ENCODE measurements around the gene PCBP1.
"Not testable (repeated sequence)": the region's sequence is repeated elsewhere in the genome, so short reads cannot be mapped to it uniquely, and the experiment has no call there.

PCBP1 gene

DNA sequence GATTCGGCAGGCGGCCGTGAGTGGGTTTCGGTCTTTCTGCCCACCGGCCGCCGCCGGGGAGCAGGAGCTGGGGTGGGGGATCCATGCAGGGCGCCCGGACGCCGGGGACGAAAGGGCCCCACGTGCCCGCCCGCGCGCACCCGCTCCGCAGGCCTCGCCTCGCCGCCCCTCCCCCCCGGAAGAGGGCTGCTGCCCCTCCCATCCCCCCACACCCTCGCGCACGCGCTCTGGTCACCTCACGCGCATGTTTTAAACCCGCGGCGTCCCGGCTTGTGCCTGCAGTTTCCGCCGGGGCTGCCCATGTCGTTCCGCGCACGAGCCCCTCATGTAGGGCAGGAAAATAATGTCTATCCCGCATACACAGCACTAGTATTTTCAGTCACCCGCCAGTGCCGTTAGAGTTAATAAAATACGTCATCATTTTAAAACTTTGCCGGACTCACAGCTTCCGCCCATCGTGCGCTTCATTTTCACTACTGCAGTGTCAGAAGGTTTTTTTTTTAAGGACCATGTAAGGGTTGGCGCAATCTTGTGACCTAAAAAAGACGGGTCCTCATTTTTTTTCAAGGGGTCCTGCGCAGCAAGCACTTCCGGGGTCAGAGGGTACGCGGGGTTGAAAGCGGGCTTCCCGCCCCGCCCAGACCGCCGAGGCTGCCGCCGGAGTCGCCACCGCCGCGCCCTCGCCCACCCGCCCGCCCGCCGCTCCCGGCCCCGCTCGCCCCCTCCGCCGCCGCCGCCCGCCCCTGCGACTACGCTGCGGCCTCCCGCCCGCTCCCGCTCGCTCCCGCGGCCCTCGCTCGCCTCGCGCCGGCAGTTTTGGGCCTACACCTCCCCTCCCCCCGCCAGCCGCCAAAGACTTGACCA lies at the start of gene PCBP1:
TSS of gene PCBP1 (plus strand) at position 640 of the 864 bp plus-strand sequence. CDS start 267 bp downstream, outside the sequence.
- peak; percentile 95 for DNase-seq (ENCODE audit: low spot score)

GRCh38 chr2:70039366-70039765 lies 47.9 kb upstream of the PCBP1 start:
- DNase-seq (ENCODE audit: low spot score) = no peak

GRCh38 chr2:70041663-70042062 lies 45.6 kb upstream of the PCBP1 start:
- DNase-seq (ENCODE audit: low spot score) = no peak

- DNase-seq (ENCODE audit: low spot score) = no peak
Observed at GRCh38 chr2:70042246-70042645, 45.0 kb upstream of the PCBP1 start.

GRCh38 chr2:70043252-70043875 lies 43.9 kb upstream of the PCBP1 start:
- DNase-seq (ENCODE audit: low spot score) = no peak

DNA sequence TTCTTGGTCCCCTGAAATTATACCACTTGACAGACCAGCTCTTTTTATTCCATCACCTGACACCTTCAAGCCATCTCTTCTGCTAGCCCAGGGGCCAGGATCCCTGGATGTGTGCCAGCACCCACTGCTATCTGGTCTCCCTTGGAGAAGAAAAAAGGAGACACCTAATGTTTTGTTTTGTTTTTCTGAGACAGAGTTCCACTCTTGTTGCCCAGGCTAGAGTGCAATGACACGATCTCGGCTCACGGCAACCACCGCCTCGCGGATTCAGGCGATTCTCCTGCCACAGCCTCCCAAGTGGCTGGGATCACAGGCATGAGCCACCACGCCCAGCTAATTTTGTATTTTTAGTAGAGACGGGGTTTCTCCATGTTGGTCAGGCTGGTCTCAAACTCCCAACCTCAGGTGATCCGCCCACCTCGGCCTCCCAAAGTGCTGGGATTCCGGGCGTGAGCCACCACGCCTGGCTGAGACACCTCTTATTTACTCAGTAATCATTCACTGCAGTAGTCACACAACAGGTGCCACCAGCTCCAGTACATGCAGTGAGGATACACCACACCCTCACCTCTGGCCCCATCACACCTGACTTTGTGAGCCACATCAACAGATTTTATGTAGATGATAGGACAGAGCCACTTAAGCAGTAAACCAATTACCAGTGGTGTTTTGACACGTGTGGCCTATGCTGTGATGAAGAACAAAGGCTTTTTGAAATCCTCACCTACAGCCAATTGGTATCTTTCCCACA lies 42.8 kb upstream of the PCBP1 start:
- DNase-seq (ENCODE audit: low spot score) = no peak

DNA sequence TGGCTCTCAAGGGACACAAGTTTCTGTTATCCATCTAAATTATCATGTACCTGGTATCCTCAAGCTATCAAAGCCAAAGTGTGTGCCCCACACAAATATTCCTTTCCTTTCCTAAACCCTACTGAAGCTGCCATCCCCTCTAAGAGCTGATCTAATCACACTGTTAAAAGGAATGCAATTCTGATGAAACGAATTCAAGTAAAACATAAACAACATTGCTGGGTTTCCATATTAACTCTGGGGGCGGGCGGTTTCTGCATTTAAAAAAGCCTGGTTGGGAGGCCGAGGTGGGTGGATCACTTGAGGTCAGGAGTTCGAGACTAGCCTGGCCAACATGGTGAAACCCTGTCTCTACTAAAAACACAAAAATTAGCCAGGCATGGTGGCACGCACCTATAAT lies 41.9 kb upstream of the PCBP1 start:
- no peak for DNase-seq (ENCODE audit: low spot score)

DNA sequence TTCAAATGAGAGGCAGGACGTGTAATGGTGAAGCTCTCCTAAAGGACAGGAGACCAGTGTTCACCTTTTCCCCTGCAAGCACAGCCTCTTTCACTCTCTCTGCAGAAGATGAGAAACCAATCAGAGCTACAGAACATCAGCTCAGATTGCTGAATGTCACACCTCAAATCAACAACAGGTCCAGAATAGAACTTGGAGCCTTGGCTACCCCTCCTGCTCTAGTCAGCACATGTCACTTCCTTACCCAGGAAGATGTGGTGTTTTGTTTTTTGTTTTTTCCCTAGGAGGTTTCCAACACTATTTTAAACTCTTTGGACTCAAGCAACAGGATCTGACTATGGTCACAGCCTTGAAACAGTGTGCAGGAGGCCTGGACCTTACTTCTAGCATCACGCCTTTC lies 41.3 kb upstream of the PCBP1 start:
- DNase-seq (ENCODE audit: low spot score) = no peak

DNA sequence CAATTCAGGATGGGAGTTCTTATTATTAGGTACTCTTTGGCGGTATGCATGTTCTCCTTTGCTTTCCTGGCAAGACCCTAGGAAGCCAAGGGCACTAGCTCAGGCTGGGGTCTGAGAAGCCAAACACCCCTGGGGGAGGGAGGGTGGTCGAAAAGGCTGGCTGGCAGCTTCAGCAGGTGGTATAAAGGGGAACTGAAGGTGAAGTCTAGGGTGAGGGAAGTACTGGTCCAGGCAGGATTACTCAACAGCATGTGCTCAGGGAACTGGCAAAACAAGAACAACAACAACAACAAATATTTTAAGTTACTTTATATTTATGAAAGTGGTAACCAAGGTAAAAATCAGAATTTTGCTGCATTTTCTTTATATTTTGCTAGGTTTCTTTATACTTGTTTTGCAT lies 40.7 kb upstream of the PCBP1 start:
- DNase-seq (ENCODE audit: low spot score) = no peak

- no peak for DNase-seq (ENCODE audit: low spot score)
Observed at GRCh38 chr2:70047451-70047850, 39.8 kb upstream of the PCBP1 start.

- DNase-seq (ENCODE audit: low spot score) = no peak
Observed at GRCh38 chr2:70049255-70049654, 38.0 kb upstream of the PCBP1 start.

DNA sequence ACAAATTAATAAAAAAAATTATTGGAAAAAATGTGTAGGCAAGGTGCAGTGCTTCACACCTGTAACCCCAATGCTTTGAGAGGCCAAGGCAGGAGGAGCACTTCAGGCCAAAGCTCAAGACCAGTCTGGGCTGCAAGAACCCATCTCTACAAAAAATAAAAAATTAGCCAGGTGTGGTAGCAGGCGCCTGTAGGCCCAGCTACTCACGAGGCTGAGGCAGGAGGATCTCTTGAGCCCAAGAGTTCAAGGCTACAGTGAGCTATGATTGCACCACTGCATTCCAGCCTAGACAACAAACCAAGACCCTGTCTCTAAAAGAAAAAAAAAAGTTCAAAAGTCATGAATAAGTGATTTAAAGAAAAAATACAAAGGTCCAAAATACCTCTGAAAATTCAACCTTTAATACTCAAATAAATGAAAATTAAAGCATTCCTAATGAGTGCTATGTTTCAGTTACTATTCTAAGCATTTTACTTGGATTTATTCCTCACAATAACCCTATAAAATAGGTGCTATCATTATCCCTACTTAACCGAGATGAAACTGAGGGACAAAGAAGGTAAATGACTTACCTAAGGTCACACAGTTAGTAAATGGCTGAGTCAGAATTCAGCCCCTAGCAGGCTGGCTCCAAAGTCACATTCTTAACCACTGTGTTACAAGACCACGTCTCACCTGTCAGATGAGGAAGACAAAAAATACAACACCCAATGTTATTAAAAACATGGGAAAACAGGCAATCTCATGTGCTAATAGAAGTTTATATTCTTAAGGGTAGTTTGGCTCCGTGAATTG lies 36.4 kb upstream of the PCBP1 start:
- DNase-seq (ENCODE audit: low spot score) = no peak

- DNase-seq (ENCODE audit: low spot score) = not testable (repeated sequence)
Observed at GRCh38 chr2:70055259-70055658, 32.0 kb upstream of the PCBP1 start.

DNA sequence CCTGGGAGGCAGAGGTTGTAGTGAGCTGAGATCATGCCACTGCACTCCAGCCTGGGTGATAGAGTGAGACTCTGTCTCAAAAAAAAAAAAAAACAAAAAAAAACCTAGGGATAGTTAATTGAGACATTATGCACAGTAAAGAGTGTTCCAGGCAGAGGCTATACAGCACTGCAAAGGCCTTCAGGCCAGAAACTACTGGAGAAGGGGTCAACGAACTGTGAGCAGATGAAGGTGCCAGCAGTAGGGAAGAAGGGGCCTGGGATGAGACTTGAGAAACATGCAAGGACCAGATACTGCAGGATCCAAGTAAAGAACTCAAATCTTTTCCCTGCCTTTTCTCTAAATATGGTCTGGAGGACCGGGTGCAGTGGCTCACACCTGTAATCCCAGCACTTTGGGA lies 26.0 kb upstream of the PCBP1 start:
- no peak for DNase-seq (ENCODE audit: low spot score)

- DNase-seq (ENCODE audit: low spot score) = no peak
Observed at GRCh38 chr2:70062270-70062669, 25.0 kb upstream of the PCBP1 start.

GRCh38 chr2:70068119-70068518 lies 19.2 kb upstream of the PCBP1 start:
- DNase-seq (ENCODE audit: low spot score) = no peak

DNA sequence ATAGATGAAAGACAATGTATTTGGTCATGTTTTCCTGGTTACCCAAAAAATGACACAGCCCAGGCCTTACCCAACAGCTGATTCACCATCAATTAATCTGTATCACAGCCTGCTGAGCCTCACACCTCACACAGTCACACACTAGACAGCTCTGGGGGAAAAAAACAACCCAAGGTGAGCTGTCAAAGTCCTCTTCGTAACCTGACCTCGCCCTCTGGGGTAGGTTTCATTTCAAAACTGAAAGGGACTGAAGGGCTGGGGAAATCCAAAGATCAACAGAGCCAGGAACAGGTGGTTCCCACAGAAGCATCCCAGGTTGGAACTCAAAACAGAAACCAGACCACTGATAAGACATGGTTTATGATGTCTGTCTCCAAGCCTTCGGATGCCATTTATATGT lies 18.2 kb upstream of the PCBP1 start:
- peak; percentile 53 for DNase-seq (ENCODE audit: low spot score)

DNA sequence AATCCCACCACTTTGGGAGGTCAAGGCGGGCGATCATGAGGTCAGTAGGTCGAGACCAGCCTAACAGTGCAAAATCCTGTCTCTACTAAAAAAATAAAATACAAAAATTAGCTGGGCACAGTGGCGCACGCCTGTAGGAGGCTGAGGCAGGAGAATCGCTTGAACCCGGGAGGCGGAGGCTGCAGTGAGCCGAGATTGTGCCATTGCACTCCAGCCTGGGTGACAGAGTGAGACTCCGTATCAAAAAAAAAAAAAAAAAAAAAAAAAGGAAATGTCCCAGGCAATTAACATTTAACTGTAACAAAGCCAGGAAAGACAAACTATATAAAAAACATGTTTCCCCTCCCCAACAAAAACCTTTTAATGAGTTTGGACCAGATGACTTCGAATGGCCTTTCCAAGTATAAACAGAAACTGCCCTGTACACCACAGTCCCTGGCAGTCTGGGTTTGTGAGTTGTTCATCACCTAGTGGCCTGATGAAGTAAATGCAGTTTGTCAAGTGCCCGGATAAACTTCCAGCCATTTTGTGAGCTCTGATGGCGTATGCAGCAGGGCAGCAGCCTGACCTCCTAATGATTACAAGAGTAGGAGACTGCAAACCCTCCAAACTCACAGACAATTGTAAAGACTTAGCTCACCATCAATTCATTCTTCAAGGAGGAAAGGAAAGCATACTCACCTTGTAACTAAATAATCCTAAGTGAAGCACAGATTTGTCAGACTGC lies 16.6 kb upstream of the PCBP1 start:
- DNase-seq (ENCODE audit: low spot score) = peak; percentile 87

DNA sequence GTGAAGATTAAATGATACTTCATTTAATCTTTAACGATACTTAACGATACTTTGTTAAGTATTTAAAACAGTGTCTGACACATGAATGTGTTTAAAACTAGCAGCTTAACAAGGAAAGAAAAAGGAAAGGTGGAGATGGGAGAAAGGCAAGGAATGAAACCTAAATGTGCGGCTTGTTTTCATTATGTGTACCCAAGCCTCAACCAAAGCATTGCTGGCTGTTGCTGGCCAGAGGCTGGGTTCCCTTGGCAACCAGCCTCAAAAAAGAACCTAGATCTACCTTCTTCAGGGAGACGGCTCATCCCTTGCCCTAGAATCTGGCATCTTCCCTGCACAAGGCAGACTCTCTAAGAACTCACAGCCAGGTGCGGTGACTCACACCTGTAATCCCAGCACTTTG lies 13.8 kb upstream of the PCBP1 start:
- DNase-seq (ENCODE audit: low spot score) = no peak

DNA sequence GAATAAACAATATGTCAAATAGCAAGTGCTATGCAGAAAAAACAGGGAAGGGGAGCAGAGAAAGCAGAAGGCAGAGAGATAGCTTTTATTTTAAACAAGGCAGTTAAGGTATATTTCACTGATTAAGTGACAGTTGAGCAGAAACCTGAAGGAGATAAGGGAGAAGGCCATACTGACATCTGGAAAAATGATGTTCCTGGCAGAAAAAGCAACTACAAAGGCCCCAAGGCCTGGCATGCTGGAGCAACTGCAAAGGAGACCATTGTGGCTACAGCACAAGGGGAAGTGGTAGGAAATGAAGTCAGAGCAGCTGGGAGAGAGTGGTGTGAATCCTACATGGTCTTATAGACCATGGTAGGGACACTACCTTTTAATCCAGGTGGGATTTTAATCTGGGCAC lies 8.9 kb upstream of the PCBP1 start:
- no peak for DNase-seq (ENCODE audit: low spot score)

- DNase-seq (ENCODE audit: low spot score) = no peak
Observed at GRCh38 chr2:70080610-70081200, 6.6 kb upstream of the PCBP1 start.

Data from HuH-7 (cell line).